Brain microvascular endothelial cell (primary cell): ENCODE data around the gene HSD17B2.

ENCODE experiments used
- DNase-seq: peaks from one replicate; pipeline ENCODE4 v3.0.0-alpha.2; 2020
- H3K27ac ChIP-seq: fragments of 250-450 bp; sonication (Bioruptor Pico); 2 replicates; pipeline ENCODE4 v1.5.1; 2020; ENCODE audit warnings: mild to moderate bottlenecking, moderate library complexity
- H3K27me3 ChIP-seq: fragments of 250-450 bp; sonication (Bioruptor Pico); replicated peaks from 2 replicates; pipeline ENCODE4 v1.5.1; 2020; ENCODE audit warnings: mild to moderate bottlenecking
- H3K36me3 ChIP-seq: fragments of 250-450 bp; sonication (Bioruptor Pico); replicated peaks from 2 replicates; pipeline ENCODE4 v1.5.1; 2020; ENCODE audit warnings: mild to moderate bottlenecking
- H3K4me3 ChIP-seq: 2 replicates; pipeline ENCODE4 v1.5.1; 2011; ENCODE audit warnings: low read depth, mild to moderate bottlenecking, control low read depth, low read length, moderate library complexity
- in situ Hi-C: cut with HindIII; loops from 2 replicates; pipeline ENCODE4 v1.10.0; 2017; ENCODE audit warnings: low sequenced_read_pairs, low pct_ligation_motif_present
- TF ChIP-seq, protein P1 (sequence below): IDR thresholded peaks from 2 replicates; pipeline ENCODE4 v1.5.1; 2011; ENCODE audit warnings: low read depth, mild to moderate bottlenecking, moderate library complexity, low read length, control low read depth, inconsistent platforms; ENCODE audit errors: missing control alignments

Gene HSD17B2, protein sequence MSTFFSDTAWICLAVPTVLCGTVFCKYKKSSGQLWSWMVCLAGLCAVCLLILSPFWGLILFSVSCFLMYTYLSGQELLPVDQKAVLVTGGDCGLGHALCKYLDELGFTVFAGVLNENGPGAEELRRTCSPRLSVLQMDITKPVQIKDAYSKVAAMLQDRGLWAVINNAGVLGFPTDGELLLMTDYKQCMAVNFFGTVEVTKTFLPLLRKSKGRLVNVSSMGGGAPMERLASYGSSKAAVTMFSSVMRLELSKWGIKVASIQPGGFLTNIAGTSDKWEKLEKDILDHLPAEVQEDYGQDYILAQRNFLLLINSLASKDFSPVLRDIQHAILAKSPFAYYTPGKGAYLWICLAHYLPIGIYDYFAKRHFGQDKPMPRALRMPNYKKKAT

DNA sequence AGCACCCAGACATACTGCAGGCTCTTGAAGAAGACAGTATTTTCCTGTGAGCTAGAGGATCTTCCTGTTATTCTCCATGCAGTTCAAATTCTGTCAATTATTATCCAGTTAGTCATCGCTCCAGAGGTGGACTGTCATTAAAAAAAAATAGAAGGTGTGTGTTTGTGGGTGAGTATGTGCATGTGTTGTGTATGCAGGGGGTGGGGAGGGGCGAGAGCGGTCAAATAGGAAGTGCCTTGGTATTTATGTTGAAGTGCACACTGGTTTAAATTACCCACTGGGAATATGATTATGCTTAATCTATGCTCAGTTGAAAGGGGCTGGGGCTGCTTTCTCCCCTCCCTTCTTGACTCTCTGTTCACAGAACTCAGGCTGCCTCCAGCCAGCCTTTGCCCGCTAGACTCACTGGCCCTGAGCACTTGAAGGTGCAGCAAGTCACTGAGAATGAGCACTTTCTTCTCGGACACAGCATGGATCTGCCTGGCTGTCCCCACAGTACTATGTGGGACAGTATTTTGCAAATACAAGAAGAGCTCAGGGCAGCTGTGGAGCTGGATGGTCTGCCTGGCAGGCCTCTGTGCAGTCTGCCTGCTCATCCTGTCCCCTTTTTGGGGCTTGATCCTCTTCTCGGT, at the start of gene HSD17B2:
Gene HSD17B2 (plus strand): TSS at position 273 of the 632 bp plus-strand sequence. CDS start 172 bp downstream, at position 445.
- peak; percentile 26 for DNase-seq
- no peak within 1 kb of the TSS for H3K27ac ChIP-seq
- no peak within 1 kb of the TSS for H3K4me3 ChIP-seq
- in situ Hi-C loops, result no loop called here
- H3K27me3 ChIP-seq, result peaks cover 4% of the 10 kb centered on the region
- H3K36me3 ChIP-seq, result no peaks in the 10 kb centered on the region
- TF ChIP-seq, protein P1, sequence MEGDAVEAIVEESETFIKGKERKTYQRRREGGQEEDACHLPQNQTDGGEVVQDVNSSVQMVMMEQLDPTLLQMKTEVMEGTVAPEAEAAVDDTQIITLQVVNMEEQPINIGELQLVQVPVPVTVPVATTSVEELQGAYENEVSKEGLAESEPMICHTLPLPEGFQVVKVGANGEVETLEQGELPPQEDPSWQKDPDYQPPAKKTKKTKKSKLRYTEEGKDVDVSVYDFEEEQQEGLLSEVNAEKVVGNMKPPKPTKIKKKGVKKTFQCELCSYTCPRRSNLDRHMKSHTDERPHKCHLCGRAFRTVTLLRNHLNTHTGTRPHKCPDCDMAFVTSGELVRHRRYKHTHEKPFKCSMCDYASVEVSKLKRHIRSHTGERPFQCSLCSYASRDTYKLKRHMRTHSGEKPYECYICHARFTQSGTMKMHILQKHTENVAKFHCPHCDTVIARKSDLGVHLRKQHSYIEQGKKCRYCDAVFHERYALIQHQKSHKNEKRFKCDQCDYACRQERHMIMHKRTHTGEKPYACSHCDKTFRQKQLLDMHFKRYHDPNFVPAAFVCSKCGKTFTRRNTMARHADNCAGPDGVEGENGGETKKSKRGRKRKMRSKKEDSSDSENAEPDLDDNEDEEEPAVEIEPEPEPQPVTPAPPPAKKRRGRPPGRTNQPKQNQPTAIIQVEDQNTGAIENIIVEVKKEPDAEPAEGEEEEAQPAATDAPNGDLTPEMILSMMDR, result no peak

DNA sequence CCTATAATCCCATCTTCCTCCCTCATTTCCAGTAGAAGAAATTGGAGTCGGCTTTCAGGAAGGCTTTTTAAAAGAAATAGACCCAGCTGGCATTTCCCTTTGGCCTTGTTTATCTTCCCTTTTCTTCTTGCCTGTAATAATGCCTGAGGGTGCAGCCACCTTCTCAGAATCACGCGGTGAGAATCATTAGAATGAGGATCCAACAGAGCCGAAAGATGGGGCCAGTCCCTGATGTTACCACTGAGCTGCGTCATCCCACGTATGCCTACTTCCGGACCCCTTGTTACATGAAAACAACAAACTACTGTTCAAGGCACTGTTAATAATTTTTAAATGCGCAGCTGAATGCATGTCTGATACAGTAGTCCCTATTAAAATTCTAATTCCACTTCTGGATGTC, 47.9 kb upstream of the HSD17B2 start:
- no peak for DNase-seq
- Histone ChIP-seq H3K27me3 (no peaks in the 10 kb centered on the region), H3K4me3 (no peak overlapping the region), H3K36me3 (no peaks in the 10 kb centered on the region), H3K27ac (no peak overlapping the region)
- TF ChIP-seq, protein P1, result no peak
- in situ Hi-C loops, result no loop called here

DNA sequence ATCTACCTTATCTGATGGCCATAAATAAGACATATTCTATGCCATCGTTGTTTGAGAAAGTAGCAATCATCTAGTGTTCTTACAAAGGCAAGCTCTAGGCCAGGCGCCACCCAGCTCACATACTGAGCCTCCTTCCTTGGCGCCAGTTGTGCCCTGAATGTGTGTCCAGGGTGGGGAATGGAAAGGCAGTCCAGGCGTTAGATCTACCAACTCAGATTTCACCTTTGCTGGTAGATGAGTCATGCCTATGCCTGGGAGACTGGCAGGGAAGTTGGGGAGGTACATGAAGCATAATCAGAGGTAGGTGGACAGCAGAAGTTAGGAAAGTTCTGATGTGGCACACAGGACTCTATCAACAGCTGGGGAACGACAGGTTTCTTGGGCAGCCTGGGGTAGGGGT, 47.3 kb upstream of the HSD17B2 start:
- in situ Hi-C loops, result no loop called here
- TF ChIP-seq, protein P1, result no peak
- Histone ChIP-seq H3K36me3 (no peaks in the 10 kb centered on the region), H3K4me3 (no peak overlapping the region), H3K27ac (no peak overlapping the region), H3K27me3 (no peaks in the 10 kb centered on the region)
- DNase-seq, result no peak

DNA sequence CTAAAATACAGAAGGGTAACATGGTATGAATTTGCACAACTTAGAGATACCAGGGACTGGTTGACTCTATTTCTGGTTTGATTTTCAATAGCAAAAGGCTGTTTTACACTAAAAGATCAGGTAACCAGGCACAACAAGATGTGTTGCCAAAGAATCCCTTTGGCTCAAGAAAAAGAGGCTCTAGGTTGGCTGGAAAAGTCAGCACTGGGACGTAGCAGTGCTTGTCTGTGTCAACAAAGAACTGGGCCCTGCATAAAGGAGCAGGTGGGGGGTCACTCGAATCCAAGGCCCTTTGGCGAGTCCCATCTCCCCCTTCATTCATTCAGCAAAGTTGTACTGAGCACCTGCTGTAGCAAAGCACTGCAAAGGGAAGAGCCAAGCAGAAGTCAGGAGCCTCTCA, 42.2 kb upstream of the HSD17B2 start:
- DNase-seq, result no peak
- no peak overlapping the region for H3K27ac ChIP-seq
- no peaks in the 10 kb centered on the region for H3K36me3 ChIP-seq
- TF ChIP-seq, protein P1, result no peak
- no peak overlapping the region for H3K4me3 ChIP-seq
- in situ Hi-C loops, result no loop called here
- no peaks in the 10 kb centered on the region for H3K27me3 ChIP-seq

DNA sequence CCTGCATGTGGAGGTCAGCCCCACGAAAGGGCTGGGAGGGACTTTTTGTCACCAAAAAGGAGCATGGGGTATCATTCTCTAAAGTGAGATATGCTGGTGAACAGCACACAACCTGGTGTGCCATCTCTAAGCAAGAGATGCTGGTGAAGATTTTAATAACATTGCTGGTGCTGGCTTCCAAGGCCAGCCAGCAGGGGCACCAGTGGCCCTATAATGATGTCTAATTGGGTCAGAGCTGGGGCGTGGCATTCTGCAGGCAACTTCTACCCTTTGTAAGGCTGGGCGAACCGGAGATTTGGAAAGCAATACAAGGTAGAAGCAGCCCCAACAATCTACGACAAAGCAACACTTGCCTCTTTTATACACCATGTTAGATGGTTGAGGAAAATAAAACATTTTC, 40.6 kb upstream of the HSD17B2 start:
- Histone ChIP-seq H3K27me3 (no peaks in the 10 kb centered on the region), H3K27ac (no peak overlapping the region), H3K4me3 (no peak overlapping the region), H3K36me3 (no peaks in the 10 kb centered on the region)
- DNase-seq, result no peak
- TF ChIP-seq, protein P1, result peak; percentile 41
- in situ Hi-C loops, result no loop called here
